WTC11 (cell line): ENCODE results near the gene ALDOB. TPM values are rescaled to one million over a fixed set of nuclear protein-coding genes. Genes with fewer than 3 reads are reported as not detected.

Experiments used
- ATAC-seq: fragments of 200-7000 bp; cut with Tn5 transposase; 2 replicates; pipeline ENCODE4 v1.10.0; 2021; ENCODE audit warnings: mild to moderate bottlenecking, moderate library complexity
- CTCF ChIA-PET: fragments of 300-600 bp; sonication (Branson Sonifier 250); formaldehyde crosslinking; loops from one replicate; lab custom pipeline; 2021; ENCODE audit warnings: antibody characterized with exemption; lab: Charles Lee
- POLR2A ChIA-PET: fragments of 350-600 bp; sonication (Branson Sonifier 250); formaldehyde crosslinking; loops from one replicate; lab custom pipeline; 2021; ENCODE audit warnings: antibody characterized with exemption; lab: Charles Lee
- DNase-seq: peaks from one replicate; pipeline ENCODE4 v3.0.0; 2021; ENCODE audit warnings: low spot score
- H3K27ac Mint-ChIP-seq: 2 replicates; pipeline ENCODE4 v1.8.0; 2021; ENCODE audit warnings: mixed read lengths
- H3K27me3 Mint-ChIP-seq: 2 replicates; pipeline ENCODE4 v1.8.0; 2021; ENCODE audit warnings: low read depth, mild to moderate bottlenecking, moderate library complexity, mixed read lengths
- H3K36me3 Mint-ChIP-seq: 2 replicates; pipeline ENCODE4 v1.8.0; 2021; ENCODE audit warnings: mixed read lengths
- H3K4me1 Mint-ChIP-seq: 2 replicates; pipeline ENCODE4 v1.8.0; 2022; ENCODE audit warnings: mixed read lengths
- H3K4me3 Mint-ChIP-seq: 2 replicates; pipeline ENCODE4 v1.8.0; 2021; ENCODE audit warnings: mild to moderate bottlenecking, moderate library complexity, mixed read lengths
- H3K9me3 Mint-ChIP-seq: 2 replicates; pipeline ENCODE4 v1.8.0; 2021; ENCODE audit warnings: mixed read lengths
- CREM ChIP-seq: sonication (generic); formaldehyde crosslinking; IDR thresholded peaks from 2 replicates; pipeline ENCODE4 v1.8.1; 2022; ENCODE audit warnings: mild to moderate bottlenecking, missing genetic modification reagents, moderate library complexity
- E2F4 ChIP-seq: sonication (generic); formaldehyde crosslinking; IDR thresholded peaks from 2 replicates; pipeline ENCODE4 v1.8.1; 2022; ENCODE audit warnings: low read depth, mild to moderate bottlenecking, moderate library complexity, missing genetic modification reagents, borderline replicate concordance
- ERG ChIP-seq: fragments of 250-450 bp; sonication (Bioruptor Pico); IDR thresholded peaks from 2 replicates; pipeline ENCODE4 v1.8.0; 2021; ENCODE audit warnings: mild to moderate bottlenecking
- ETV6 ChIP-seq: sonication (generic); formaldehyde crosslinking; IDR thresholded peaks from 2 replicates; pipeline ENCODE4 v1.8.1; 2022; ENCODE audit warnings: mild to moderate bottlenecking, missing genetic modification reagents
- FOXK1 ChIP-seq: sonication (generic); formaldehyde crosslinking; IDR thresholded peaks from 2 replicates; pipeline ENCODE4 v1.8.0; 2022; ENCODE audit warnings: mild to moderate bottlenecking, moderate library complexity, missing genetic modification reagents
- GABPB1 ChIP-seq: sonication (generic); formaldehyde crosslinking; IDR thresholded peaks from 2 replicates; pipeline ENCODE4 v1.8.1; 2023; ENCODE audit warnings: mild to moderate bottlenecking, missing genetic modification reagents
- GRHL2 ChIP-seq: fragments of 250-450 bp; sonication (Bioruptor Pico); IDR thresholded peaks from 2 replicates; pipeline ENCODE4 v1.8.0; 2022; ENCODE audit warnings: mild to moderate bottlenecking, moderate library complexity; ENCODE audit not compliant: insufficient replicate concordance, severe bottlenecking
- IRF1 ChIP-seq: sonication (generic); formaldehyde crosslinking; IDR thresholded peaks from 2 replicates; pipeline ENCODE4 v1.8.0; 2023; ENCODE audit warnings: missing genetic modification reagents
- JUN ChIP-seq: sonication (generic); formaldehyde crosslinking; IDR thresholded peaks from 2 replicates; pipeline ENCODE4 v1.8.0; 2023; ENCODE audit warnings: mild to moderate bottlenecking, missing genetic modification reagents
- MAX ChIP-seq: sonication (generic); formaldehyde crosslinking; IDR thresholded peaks from 2 replicates; pipeline ENCODE4 v1.8.0; 2022; ENCODE audit warnings: mild to moderate bottlenecking, missing genetic modification reagents
- MYBL2 ChIP-seq: sonication (generic); formaldehyde crosslinking; IDR thresholded peaks from 2 replicates; pipeline ENCODE4 v1.8.1; 2023; ENCODE audit warnings: mild to moderate bottlenecking, moderate library complexity, missing genetic modification reagents
- NFYB ChIP-seq: sonication (generic); formaldehyde crosslinking; conservative IDR thresholded peaks from 2 replicates; pipeline ENCODE4 v1.8.0; 2022; ENCODE audit warnings: low read depth, missing genetic modification reagents
- SMAD4 ChIP-seq: sonication (generic); formaldehyde crosslinking; IDR thresholded peaks from 2 replicates; pipeline ENCODE4 v1.8.0; 2022; ENCODE audit warnings: mild to moderate bottlenecking, missing genetic modification reagents
- SOX15 ChIP-seq: fragments of 250-450 bp; sonication (Bioruptor Pico); IDR thresholded peaks from 2 replicates; pipeline ENCODE4 v1.9.0; 2021; ENCODE audit warnings: mild to moderate bottlenecking
- TEAD1 ChIP-seq: sonication (generic); formaldehyde crosslinking; IDR thresholded peaks from 2 replicates; pipeline ENCODE4 v1.8.0; 2022; ENCODE audit warnings: mild to moderate bottlenecking, missing genetic modification reagents
- TP53 ChIP-seq: sonication (generic); formaldehyde crosslinking; IDR thresholded peaks from 2 replicates; pipeline ENCODE4 v1.8.1; 2023; ENCODE audit warnings: mild to moderate bottlenecking, missing genetic modification reagents
- ZNF121 ChIP-seq: sonication (generic); formaldehyde crosslinking; IDR thresholded peaks from 2 replicates; pipeline ENCODE4 v1.8.0; 2023; ENCODE audit warnings: missing genetic modification reagents
- ZNF138 ChIP-seq: sonication (generic); formaldehyde crosslinking; conservative IDR thresholded peaks from 2 replicates; pipeline ENCODE4 v1.8.1; 2022; ENCODE audit warnings: mild to moderate bottlenecking, moderate library complexity, missing genetic modification reagents
- ZNF263 ChIP-seq: sonication (generic); formaldehyde crosslinking; IDR thresholded peaks from 2 replicates; pipeline ENCODE4 v1.8.1; 2022; ENCODE audit warnings: low read depth, mild to moderate bottlenecking, moderate library complexity, missing genetic modification reagents
- ZNF317 ChIP-seq: sonication (generic); formaldehyde crosslinking; IDR thresholded peaks from 2 replicates; pipeline ENCODE4 v1.8.1; 2023; ENCODE audit warnings: low read depth, mild to moderate bottlenecking, moderate library complexity, missing genetic modification reagents, borderline replicate concordance
- ZNF512 ChIP-seq: sonication (generic); formaldehyde crosslinking; IDR thresholded peaks from 2 replicates; pipeline ENCODE4 v1.8.1; 2022; ENCODE audit warnings: missing genetic modification reagents, borderline replicate concordance
- ZNF671 ChIP-seq: fragments of 250-450 bp; sonication (Bioruptor Pico); IDR thresholded peaks from 2 replicates; pipeline ENCODE4 v1.8.0; 2021; ENCODE audit warnings: mild to moderate bottlenecking
- total RNA-seq: library from RNA; stranded (reverse); gene quantifications from 3 replicates; pipeline ENCODE4 v1.2.3, GENCODE V29; 2021
- TF ChIP-seq, protein P1 (sequence below): fragments of 250-450 bp; sonication (Bioruptor Pico); IDR thresholded peaks from 2 replicates; pipeline ENCODE4 v2.1.2; 2022; ENCODE audit warnings: mild to moderate bottlenecking, moderate library complexity
- TF ChIP-seq, protein P2 (sequence below): fragments of 250-450 bp; sonication (Bioruptor Pico); IDR thresholded peaks from 2 replicates; pipeline ENCODE4 v1.9.0; 2021; ENCODE audit warnings: moderate library complexity, mild to moderate bottlenecking, inconsistent platforms, borderline replicate concordance
- TF ChIP-seq, protein P3 (sequence below): sonication (generic); formaldehyde crosslinking; IDR thresholded peaks from 2 replicates; pipeline ENCODE4 v1.8.1; 2023; ENCODE audit warnings: mild to moderate bottlenecking, missing genetic modification reagents, borderline replicate concordance

The ALDOB gene
- total RNA-seq, 1 experiment from 2014 or later, result 0.94 TPM

GRCh38 chr9:101481261-101481660, 45.7 kb upstream of the ALDOB start:
- ATAC-seq (no peak), DNase-seq (no peak)
- POLR2A ChIA-PET, result no interaction called here
- Mint-ChIP-seq H3K27ac (no peak overlapping the region), H3K36me3 (peaks cover 7% of the 10 kb centered on the region), H3K4me1 (peaks cover 40% of the 10 kb centered on the region), H3K9me3 (no peaks in the 10 kb centered on the region), H3K4me3 (no peak overlapping the region), H3K27me3 (peaks cover 6% of the 10 kb centered on the region)
- CTCF ChIA-PET, result interaction anchor here (1.1 to 3.8 kb wide), 4 partner anchors 16 to 48 kb away, joined by 3 to 20 read pairs (median 4); no protein-coding TSS in a partner anchor
- no peak for TF ChIP-seq MYBL2 (CRISPR knock-in tag)
- no peak for TF ChIP-seq SMAD4 (CRISPR knock-in tag)
- TF ChIP-seq ZNF121 (CRISPR knock-in tag), result no peak
- no peak for TF ChIP-seq IRF1 (CRISPR knock-in tag)
- no peak for TF ChIP-seq ZNF138 (CRISPR knock-in tag)
- no peak for TF ChIP-seq JUN (CRISPR knock-in tag)
- TF ChIP-seq, protein P1, sequence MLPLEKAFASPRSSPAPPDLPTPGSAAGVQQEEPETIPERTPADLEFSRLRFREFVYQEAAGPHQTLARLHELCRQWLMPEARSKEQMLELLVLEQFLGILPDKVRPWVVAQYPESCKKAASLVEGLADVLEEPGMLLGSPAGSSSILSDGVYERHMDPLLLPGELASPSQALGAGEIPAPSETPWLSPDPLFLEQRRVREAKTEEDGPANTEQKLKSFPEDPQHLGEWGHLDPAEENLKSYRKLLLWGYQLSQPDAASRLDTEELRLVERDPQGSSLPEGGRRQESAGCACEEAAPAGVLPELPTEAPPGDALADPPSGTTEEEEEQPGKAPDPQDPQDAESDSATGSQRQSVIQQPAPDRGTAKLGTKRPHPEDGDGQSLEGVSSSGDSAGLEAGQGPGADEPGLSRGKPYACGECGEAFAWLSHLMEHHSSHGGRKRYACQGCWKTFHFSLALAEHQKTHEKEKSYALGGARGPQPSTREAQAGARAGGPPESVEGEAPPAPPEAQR (CRISPR knock-in tag), result no peak
- TF ChIP-seq CREM (CRISPR knock-in tag), result no peak

- H3K27me3 Mint-ChIP-seq, result peaks cover under 1% of the 10 kb centered on the region; the same call in 1 of the 2 replicates
- H3K4me1 Mint-ChIP-seq, result peaks cover 35% of the 10 kb centered on the region
- H3K36me3 Mint-ChIP-seq, result peaks cover 15% of the 10 kb centered on the region
- H3K4me3 Mint-ChIP-seq, result no peak overlapping the region
- no peak for ATAC-seq
- ChIA-PET CTCF (interaction anchor here (1.5 to 3.8 kb wide), 3 partner anchors 15 to 40 kb away, joined by 3 to 20 read pairs (median 5); no protein-coding TSS in a partner anchor), POLR2A (no interaction called here)
- DNase-seq, result no peak
- TF ChIP-seq ERG (CRISPR knock-in tag) (no peak), NFYB (CRISPR knock-in tag) (no peak), GABPB1 (CRISPR knock-in tag) (no peak), MAX (CRISPR knock-in tag) (no peak), FOXK1 (CRISPR knock-in tag) (no peak), ZNF512 (CRISPR knock-in tag) (no peak), TEAD1 (no peak), ZNF263 (CRISPR knock-in tag) (no peak), ZNF671 (CRISPR knock-in tag) (no peak), ETV6 (no peak), TP53 (CRISPR knock-in tag) (no peak), GRHL2 (CRISPR knock-in tag) (no peak), ZNF317 (CRISPR knock-in tag) (no peak), E2F4 (CRISPR knock-in tag) (no peak), SOX15 (no peak)
- TF ChIP-seq, protein P2, sequence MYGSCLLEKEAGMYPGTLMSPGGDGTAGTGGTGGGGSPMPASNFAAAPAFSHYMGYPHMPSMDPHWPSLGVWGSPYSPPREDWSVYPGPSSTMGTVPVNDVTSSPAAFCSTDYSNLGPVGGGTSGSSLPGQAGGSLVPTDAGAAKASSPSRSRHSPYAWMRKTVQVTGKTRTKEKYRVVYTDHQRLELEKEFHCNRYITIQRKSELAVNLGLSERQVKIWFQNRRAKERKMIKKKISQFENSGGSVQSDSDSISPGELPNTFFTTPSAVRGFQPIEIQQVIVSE (CRISPR knock-in tag), result no peak
- TF ChIP-seq, protein P3, sequence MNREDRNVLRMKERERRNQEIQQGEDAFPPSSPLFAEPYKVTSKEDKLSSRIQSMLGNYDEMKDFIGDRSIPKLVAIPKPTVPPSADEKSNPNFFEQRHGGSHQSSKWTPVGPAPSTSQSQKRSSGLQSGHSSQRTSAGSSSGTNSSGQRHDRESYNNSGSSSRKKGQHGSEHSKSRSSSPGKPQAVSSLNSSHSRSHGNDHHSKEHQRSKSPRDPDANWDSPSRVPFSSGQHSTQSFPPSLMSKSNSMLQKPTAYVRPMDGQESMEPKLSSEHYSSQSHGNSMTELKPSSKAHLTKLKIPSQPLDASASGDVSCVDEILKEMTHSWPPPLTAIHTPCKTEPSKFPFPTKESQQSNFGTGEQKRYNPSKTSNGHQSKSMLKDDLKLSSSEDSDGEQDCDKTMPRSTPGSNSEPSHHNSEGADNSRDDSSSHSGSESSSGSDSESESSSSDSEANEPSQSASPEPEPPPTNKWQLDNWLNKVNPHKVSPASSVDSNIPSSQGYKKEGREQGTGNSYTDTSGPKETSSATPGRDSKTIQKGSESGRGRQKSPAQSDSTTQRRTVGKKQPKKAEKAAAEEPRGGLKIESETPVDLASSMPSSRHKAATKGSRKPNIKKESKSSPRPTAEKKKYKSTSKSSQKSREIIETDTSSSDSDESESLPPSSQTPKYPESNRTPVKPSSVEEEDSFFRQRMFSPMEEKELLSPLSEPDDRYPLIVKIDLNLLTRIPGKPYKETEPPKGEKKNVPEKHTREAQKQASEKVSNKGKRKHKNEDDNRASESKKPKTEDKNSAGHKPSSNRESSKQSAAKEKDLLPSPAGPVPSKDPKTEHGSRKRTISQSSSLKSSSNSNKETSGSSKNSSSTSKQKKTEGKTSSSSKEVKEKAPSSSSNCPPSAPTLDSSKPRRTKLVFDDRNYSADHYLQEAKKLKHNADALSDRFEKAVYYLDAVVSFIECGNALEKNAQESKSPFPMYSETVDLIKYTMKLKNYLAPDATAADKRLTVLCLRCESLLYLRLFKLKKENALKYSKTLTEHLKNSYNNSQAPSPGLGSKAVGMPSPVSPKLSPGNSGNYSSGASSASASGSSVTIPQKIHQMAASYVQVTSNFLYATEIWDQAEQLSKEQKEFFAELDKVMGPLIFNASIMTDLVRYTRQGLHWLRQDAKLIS (CRISPR knock-in tag), result no peak
- H3K27ac Mint-ChIP-seq, result peak overlapping the region; percentile 0; the same call in 1 of the 2 replicates
- H3K9me3 Mint-ChIP-seq, result no peaks in the 10 kb centered on the region
Observed at GRCh38 chr9:101480386-101480785, 44.8 kb upstream of the ALDOB start.
